ENCODE measurements around the gene SORCS2.

Gene SORCS2

DNA sequence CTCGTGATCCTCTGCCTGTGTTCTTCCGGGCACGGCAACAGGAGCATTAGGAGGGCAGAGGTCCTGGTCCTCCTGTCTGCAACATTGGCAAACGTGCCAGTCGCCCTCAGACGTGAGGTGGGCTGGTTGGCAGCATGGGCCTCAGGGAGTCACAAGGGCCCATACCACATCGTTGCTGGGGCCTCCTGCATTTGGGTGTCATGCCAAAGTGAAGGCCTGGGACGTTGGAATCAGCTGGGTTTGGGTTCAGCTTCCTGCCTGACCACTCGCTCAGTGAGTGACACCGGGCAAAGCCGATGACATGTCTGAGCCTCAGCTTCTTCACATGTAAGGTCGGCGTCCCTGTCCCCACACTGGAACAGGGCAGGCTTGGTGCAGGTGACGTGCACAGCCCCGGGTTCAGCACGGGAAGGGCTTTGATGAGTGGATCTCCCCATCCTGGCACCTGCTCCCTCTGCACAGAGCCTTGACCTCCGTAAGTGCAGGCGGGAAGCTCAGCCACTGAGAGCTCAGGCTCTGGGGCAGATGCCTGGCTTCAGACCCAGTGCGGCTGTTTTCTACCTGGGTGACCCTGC, 150.8 kb downstream of the SORCS2 start:
- Histone ChIP-seq H3K27me3 (no peaks in the 10 kb centered on the region), H3K4me3 (ENCODE audit: low read depth, low read length) (no peak overlapping the region), H3K4me1 (no peaks in the 10 kb centered on the region), H3K36me3 (no peaks in the 10 kb centered on the region), H3K9me3 (no peaks in the 10 kb centered on the region)
- no peak for DNase-seq
- TF ChIP-seq, protein P1, sequence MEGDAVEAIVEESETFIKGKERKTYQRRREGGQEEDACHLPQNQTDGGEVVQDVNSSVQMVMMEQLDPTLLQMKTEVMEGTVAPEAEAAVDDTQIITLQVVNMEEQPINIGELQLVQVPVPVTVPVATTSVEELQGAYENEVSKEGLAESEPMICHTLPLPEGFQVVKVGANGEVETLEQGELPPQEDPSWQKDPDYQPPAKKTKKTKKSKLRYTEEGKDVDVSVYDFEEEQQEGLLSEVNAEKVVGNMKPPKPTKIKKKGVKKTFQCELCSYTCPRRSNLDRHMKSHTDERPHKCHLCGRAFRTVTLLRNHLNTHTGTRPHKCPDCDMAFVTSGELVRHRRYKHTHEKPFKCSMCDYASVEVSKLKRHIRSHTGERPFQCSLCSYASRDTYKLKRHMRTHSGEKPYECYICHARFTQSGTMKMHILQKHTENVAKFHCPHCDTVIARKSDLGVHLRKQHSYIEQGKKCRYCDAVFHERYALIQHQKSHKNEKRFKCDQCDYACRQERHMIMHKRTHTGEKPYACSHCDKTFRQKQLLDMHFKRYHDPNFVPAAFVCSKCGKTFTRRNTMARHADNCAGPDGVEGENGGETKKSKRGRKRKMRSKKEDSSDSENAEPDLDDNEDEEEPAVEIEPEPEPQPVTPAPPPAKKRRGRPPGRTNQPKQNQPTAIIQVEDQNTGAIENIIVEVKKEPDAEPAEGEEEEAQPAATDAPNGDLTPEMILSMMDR (IDR thresholded peaks at IDR 0.05; ENCODE audit: low read depth, low read length) = no peak

DNA sequence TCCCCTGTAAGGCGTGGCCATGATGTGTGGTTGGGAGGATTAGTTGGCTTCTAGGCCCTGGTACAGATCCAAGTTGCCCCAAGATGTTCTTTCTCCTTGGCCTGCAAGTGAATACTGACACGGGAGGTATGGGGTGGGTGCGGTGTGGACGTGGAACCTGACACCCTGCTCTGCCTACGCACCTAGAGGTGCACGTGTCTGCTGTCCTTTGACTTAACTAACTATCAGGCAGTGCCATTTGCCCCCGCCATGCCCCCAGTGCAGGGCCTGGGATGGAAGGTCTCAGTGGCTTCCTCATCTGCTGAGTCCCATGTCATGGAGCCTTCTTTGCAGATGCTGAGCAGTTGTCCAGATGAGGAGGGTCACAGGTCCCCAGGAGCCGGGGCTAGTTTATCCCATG, 151.6 kb downstream of the SORCS2 start:
- no peaks in the 10 kb centered on the region for H3K4me1 ChIP-seq
- DNase-seq = no peak
- H3K4me3 ChIP-seq (ENCODE audit: low read depth, low read length) = no peak overlapping the region
- no peaks in the 10 kb centered on the region for H3K36me3 ChIP-seq
- H3K9me3 ChIP-seq = no peaks in the 10 kb centered on the region
- TF ChIP-seq, protein P1 (IDR thresholded peaks at IDR 0.05; ENCODE audit: low read depth, low read length) = no peak
- no peaks in the 10 kb centered on the region for H3K27me3 ChIP-seq

DNA sequence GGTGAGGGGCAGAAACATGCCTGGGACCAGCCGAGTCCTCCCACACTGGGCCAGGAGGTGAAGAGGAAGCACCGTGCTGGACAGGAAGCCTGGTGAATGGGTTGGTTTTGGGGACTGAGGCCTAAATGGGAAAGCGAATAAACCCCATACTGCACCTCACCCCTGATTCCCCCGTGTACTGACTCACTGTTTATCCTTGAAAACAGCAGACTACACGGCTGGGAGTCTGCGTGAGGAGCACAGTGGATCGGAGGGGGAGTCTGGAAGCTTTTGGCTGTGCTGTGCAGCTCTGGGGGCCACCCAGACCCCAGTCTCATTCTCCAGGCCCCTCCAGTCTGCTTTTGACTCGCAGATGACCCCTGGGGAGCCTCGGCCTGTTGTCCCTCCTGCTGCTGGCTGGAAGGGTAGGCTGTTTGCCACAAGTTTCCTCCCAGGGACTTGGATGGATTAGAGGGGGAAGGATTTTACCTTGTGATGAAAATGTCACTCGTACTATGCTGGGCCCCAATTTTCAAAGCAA, 152.4 kb downstream of the SORCS2 start:
- H3K4me3 ChIP-seq (ENCODE audit: low read depth, low read length) = no peak overlapping the region
- H3K9me3 ChIP-seq = no peaks in the 10 kb centered on the region
- TF ChIP-seq, protein P1 (IDR thresholded peaks at IDR 0.05; ENCODE audit: low read depth, low read length) = no peak
- no peaks in the 10 kb centered on the region for H3K36me3 ChIP-seq
- H3K27me3 ChIP-seq = no peaks in the 10 kb centered on the region
- DNase-seq = no peak
- H3K4me1 ChIP-seq = no peaks in the 10 kb centered on the region

DNA sequence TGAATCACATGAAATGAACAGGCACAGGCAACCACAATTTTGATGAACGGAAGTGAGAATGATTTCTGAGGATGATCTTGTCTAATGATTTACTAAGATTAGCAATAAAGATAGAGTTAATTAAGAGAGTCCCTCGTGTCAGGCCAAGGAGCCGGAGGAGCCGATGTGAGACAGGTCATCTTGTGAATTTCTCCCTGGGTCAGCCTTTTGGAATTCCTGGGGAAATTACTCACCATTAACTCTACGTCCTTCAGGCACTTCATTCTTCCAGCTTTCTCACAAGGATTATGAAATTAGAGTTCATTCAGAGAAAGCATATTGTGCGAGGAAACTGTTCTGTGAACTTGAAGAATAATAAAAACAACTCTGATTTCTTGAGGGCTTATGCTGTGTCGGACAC, 155.6 kb downstream of the SORCS2 start:
- DNase-seq = no peak
- H3K27me3 ChIP-seq = no peaks in the 10 kb centered on the region

DNA sequence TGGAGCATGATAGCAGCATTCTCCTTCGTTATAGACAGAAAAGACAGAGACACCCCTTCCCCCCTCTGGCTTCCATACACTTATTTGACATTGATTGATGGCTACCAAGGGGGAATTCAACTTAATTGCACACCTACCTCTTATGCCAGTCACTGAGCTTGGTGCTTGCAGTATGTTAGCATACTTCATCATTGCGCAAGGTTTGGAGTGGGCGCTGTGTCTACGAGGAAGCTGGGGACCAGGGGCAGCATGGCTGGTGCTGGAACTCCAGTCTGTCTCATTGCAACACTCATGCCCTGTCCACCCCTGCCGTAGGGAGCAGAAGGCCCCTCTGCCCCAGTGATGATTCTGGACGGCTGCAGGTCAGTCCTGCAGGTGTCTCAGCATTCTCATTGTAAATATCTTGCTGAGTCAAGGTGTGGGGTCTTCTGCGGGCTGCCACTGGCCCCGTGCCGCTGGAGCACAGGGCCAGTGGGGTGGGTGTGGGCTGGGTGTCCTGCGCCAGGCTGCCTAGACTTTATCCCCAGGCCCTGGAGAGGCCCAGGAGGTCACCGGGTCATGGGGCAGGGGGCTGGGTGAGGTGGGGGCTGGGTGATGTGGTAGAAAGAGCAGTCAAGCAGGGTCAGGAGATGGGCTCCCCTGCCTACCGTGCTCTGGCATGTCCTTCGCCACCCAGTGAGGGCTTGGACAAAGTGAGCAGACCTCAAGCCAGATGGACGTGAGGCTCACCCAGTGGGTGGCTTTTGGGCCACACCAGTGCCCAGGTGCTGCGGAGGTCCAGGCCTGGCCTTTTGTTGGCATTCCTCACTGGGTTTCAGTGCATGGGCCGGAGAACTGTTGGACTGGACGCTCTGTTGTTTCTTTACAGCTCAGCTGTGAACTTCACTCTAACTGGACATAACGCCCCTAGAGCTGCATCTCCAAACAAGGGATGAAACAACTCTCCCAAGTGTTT, 156.9 kb downstream of the SORCS2 start:
- Histone ChIP-seq H3K36me3 (no peaks in the 10 kb centered on the region), H3K4me3 (ENCODE audit: low read depth, low read length) (no peak overlapping the region), H3K27me3 (no peaks in the 10 kb centered on the region), H3K4me1 (no peaks in the 10 kb centered on the region), H3K9me3 (no peaks in the 10 kb centered on the region)
- TF ChIP-seq, protein P1 (IDR thresholded peaks at IDR 0.05; ENCODE audit: low read depth, low read length) = no peak
- no peak for DNase-seq

More for the DNA sequence above, 155.6 kb downstream of the SORCS2 start:
- Histone ChIP-seq H3K9me3 (no peaks in the 10 kb centered on the region), H3K4me1 (no peaks in the 10 kb centered on the region), H3K36me3 (no peaks in the 10 kb centered on the region), H3K4me3 (ENCODE audit: low read depth, low read length) (no peak overlapping the region)
- TF ChIP-seq, protein P1 (IDR thresholded peaks at IDR 0.05; ENCODE audit: low read depth, low read length) = no peak

DNA sequence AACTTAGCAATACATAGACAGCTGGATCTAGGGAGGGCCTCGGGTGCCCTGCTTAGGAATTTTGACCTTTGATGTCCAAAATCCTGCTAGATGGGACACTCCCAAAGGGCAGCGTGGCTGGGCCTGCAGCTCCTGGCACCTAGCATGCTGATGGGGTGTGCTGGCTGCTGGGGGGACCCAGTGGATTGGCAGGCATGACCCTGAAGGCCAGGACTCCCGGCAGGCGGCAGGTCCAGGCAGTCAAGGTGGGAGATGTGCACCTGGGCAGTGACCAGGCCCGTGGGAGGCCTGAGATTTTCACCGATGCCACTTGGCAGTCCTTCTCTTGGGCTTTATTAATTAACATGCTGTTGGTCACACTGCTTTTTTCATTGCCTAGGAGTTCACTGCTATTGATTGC, 158.1 kb downstream of the SORCS2 start:
- TF ChIP-seq, protein P1 (IDR thresholded peaks at IDR 0.05; ENCODE audit: low read depth, low read length) = no peak
- no peak for DNase-seq
- H3K27me3 ChIP-seq = no peaks in the 10 kb centered on the region
- no peaks in the 10 kb centered on the region for H3K9me3 ChIP-seq
- H3K4me3 ChIP-seq (ENCODE audit: low read depth, low read length) = no peak overlapping the region
- H3K4me1 ChIP-seq = no peaks in the 10 kb centered on the region
- H3K36me3 ChIP-seq = no peaks in the 10 kb centered on the region

Data from BE2C (cell line).